Mammary epithelial cell (primary cell): ENCODE results near the gene COL12A1.

Experiments
- EZH2 ChIP-seq: IDR thresholded peaks from 2 replicates; pipeline ENCODE4 v1.6.1; 2012; ENCODE audit warnings: low read length, inconsistent platforms, borderline replicate concordance
- TF ChIP-seq, protein P1 (sequence below), 2 donors: IDR thresholded peaks in 1 of 2; conservative IDR thresholded peaks in 1 of 2; 2 replicates each; pipeline ENCODE4 v1.5.1; 2011 to 2012; ENCODE audit warnings: inconsistent platforms in 2 of 2, low read length in 2 of 2, mild to moderate bottlenecking in 2 of 2, control low read depth in 1 of 2, low read depth in 1 of 2; ENCODE audit not compliant: insufficient read depth in 1 of 2; ENCODE audit errors: extremely low read depth in 1 of 2

DNA sequence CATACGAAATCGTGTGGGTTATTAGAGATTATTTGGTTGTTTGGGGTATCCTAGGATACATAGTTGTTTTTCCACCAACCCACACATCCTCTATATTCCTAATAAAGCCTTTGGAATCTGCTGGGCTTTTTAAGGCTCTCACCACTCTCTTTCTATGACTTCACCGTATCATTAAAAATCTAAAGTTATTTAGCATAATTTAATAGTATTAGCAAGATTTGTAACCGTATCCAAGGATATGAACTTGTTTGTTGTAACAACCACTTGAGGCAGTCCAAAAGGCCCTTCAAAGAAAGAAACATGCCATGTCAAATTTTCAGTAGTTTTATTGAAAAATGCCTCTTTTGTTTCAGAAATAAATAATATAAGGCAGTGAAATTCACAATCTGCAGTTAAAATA is 121.8 kb downstream of the COL12A1 start:
- TF ChIP-seq, protein P1, sequence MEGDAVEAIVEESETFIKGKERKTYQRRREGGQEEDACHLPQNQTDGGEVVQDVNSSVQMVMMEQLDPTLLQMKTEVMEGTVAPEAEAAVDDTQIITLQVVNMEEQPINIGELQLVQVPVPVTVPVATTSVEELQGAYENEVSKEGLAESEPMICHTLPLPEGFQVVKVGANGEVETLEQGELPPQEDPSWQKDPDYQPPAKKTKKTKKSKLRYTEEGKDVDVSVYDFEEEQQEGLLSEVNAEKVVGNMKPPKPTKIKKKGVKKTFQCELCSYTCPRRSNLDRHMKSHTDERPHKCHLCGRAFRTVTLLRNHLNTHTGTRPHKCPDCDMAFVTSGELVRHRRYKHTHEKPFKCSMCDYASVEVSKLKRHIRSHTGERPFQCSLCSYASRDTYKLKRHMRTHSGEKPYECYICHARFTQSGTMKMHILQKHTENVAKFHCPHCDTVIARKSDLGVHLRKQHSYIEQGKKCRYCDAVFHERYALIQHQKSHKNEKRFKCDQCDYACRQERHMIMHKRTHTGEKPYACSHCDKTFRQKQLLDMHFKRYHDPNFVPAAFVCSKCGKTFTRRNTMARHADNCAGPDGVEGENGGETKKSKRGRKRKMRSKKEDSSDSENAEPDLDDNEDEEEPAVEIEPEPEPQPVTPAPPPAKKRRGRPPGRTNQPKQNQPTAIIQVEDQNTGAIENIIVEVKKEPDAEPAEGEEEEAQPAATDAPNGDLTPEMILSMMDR (conservative IDR thresholded peaks at IDR 0.05 in 1 of 2, IDR thresholded peaks at IDR 0.05 in 1 of 2; ENCODE audit: extremely low read depth in 1 of 2, insufficient read depth in 1 of 2, low read depth in 1 of 2, low read length in 2 of 2) = no peak
- TF ChIP-seq EZH2 = no peak
